ENCODE measurements around the gene RANBP17.

- no peak for TF ChIP-seq PKNOX1 (IDR thresholded peaks at IDR 0.05)
- no peak for TF ChIP-seq NFRKB (IDR thresholded peaks at IDR 0.05)
- no peak for TF ChIP-seq FOXK2 (IDR thresholded peaks at IDR 0.05)
- no peak for TF ChIP-seq SP1 (IDR thresholded peaks at IDR 0.05)
- TF ChIP-seq FOXM1 (IDR thresholded peaks at IDR 0.05; ENCODE audit: borderline replicate concordance), result no peak
- no peak for TF ChIP-seq CTBP1 (IDR thresholded peaks at IDR 0.05; ENCODE audit: borderline replicate concordance)
- no peak for TF ChIP-seq SUZ12 (IDR thresholded peaks at IDR 0.05)
These were observed 254.9 kb downstream of the RANBP17 start for GRCh38 chr5:171116719-171117118.

Measured in HEK293T (cell line).